HepG2 (cell line): ENCODE results near the gene SEPTIN12. TPM values are rescaled to one million over a fixed set of nuclear protein-coding genes. Genes with fewer than 3 reads are reported as not detected.

Experiments used
- AHR ChIP-seq: IDR thresholded peaks from 2 replicates; pipeline ENCODE4 v1.6.1; 2018; ENCODE audit warnings: missing genetic modification reagents, missing compliant biosample characterization
- ASH2L ChIP-seq: fragments of 300-600, 200-600 bp; sonication (generic); IDR thresholded peaks from 2 replicates; pipeline ENCODE4 v1.7.0; 2017; ENCODE audit warnings: low read depth, mild to moderate bottlenecking, moderate library complexity, mixed read lengths, low read length; ENCODE audit not compliant: insufficient read length
- HOXA5 ChIP-seq: sonication (generic); formaldehyde crosslinking; IDR thresholded peaks from 2 replicates; pipeline ENCODE4 v1.4.0; 2020; ENCODE audit warnings: missing genetic modification reagents
- IRF2 ChIP-seq: IDR thresholded peaks from 2 replicates; pipeline ENCODE4 v1.6.1; 2018; ENCODE audit warnings: missing genetic modification reagents, missing compliant biosample characterization
- KMT2A ChIP-seq: sonication (generic); formaldehyde crosslinking; IDR thresholded peaks from 2 replicates; pipeline ENCODE4 v1.4.0; 2020; ENCODE audit warnings: missing genetic modification reagents
- NFKB2 ChIP-seq: sonication (generic); formaldehyde crosslinking; IDR thresholded peaks from 2 replicates; pipeline ENCODE4 v1.4.0; 2020; ENCODE audit warnings: missing genetic modification reagents, borderline replicate concordance
- RELA ChIP-seq: sonication (generic); formaldehyde crosslinking; IDR thresholded peaks from 2 replicates; pipeline ENCODE4 v1.4.0; 2020; ENCODE audit warnings: missing genetic modification reagents
- SP5 ChIP-seq: IDR thresholded peaks from 2 replicates; pipeline ENCODE4 v1.6.1; 2016; ENCODE audit warnings: low read depth, borderline replicate concordance
- ZFP1 ChIP-seq: IDR thresholded peaks from 2 replicates; pipeline ENCODE4 v1.6.1; 2016
- ZFP41 ChIP-seq: sonication (generic); formaldehyde crosslinking; IDR thresholded peaks from 2 replicates; pipeline ENCODE4 v1.4.0; 2020; ENCODE audit warnings: mild to moderate bottlenecking, missing genetic modification reagents, borderline replicate concordance
- ZNF326 ChIP-seq: sonication (generic); formaldehyde crosslinking; IDR thresholded peaks from 2 replicates; pipeline ENCODE4 v1.4.0; 2020; ENCODE audit warnings: missing genetic modification reagents, borderline replicate concordance
- ZNF510 ChIP-seq: sonication (generic); formaldehyde crosslinking; IDR thresholded peaks from 2 replicates; pipeline ENCODE4 v1.4.0; 2020; ENCODE audit warnings: low read depth, mild to moderate bottlenecking, missing genetic modification reagents
- ZNF547 ChIP-seq: sonication (generic); formaldehyde crosslinking; IDR thresholded peaks from 2 replicates; pipeline ENCODE4 v1.5.1; 2020; ENCODE audit warnings: mild to moderate bottlenecking, missing genetic modification reagents
- ZNF761 ChIP-seq: sonication (generic); formaldehyde crosslinking; conservative IDR thresholded peaks from 2 replicates; pipeline ENCODE4 v1.4.0; 2020; ENCODE audit warnings: mild to moderate bottlenecking, missing genetic modification reagents
- ZNF781 ChIP-seq: sonication (generic); formaldehyde crosslinking; IDR thresholded peaks from 2 replicates; pipeline ENCODE4 v1.5.1; 2020; ENCODE audit warnings: borderline replicate concordance, mild to moderate bottlenecking, missing genetic modification reagents; ENCODE audit errors: not compliant biosample characterization
- ZNF790 ChIP-seq: sonication (generic); formaldehyde crosslinking; IDR thresholded peaks from 2 replicates; pipeline ENCODE4 v1.8.0; 2022; ENCODE audit warnings: missing genetic modification reagents, mild to moderate bottlenecking, borderline replicate concordance
- ZNF83 ChIP-seq: sonication (generic); formaldehyde crosslinking; IDR thresholded peaks from 2 replicates; pipeline ENCODE4 v1.4.0; 2020; ENCODE audit warnings: missing genetic modification reagents, mild to moderate bottlenecking, borderline replicate concordance
- ZSCAN21 ChIP-seq: sonication (generic); formaldehyde crosslinking; IDR thresholded peaks from 2 replicates; pipeline ENCODE4 v1.8.0; 2022; ENCODE audit warnings: mild to moderate bottlenecking, missing genetic modification reagents, moderate library complexity, borderline replicate concordance
- polyA plus RNA-seq, 8 experiments: library from polyadenylated mRNA; depleted of rRNA in 3 of 8; stranded (reverse) in 7 of 8; unstranded in 1 of 8; fragments of >200 nt; fragmentation: Illumina TruSeq in 4 of 8; extraction: Trizol in 4 of 8; gene quantifications; 2 replicates each; pipeline versions ENCODE4 v1.2.1 to v1.2.3, GENCODE V29; 2011 to 2016; ENCODE audit warnings: low read depth in 4 of 8, missing spikeins in 1 of 8, mixed read lengths in 1 of 8; ENCODE audit not compliant: insufficient read depth in 1 of 8
- total RNA-seq, 5 experiments: library from RNA; depleted of rRNA; stranded (reverse); fragments of >200 nt; fragmentation: Illumina TruSeq; extraction: Trizol; gene quantifications; 2 replicates each; pipeline ENCODE4 v1.2.3, GENCODE V29; 2016; ENCODE audit warnings: low read depth in 1 of 5
- TF ChIP-seq, protein P1 (sequence below): sonication (generic); formaldehyde crosslinking; IDR thresholded peaks from 2 replicates; pipeline ENCODE4 v1.4.0; 2020; ENCODE audit warnings: missing genetic modification reagents

Gene SEPTIN12
- total and polyA plus RNA-seq, 2 of the 13 experiments (the other 11 are each of a cell fraction or from before 2014, with no cell fraction given), result 0.22 TPM; not detected in 1

DNA sequence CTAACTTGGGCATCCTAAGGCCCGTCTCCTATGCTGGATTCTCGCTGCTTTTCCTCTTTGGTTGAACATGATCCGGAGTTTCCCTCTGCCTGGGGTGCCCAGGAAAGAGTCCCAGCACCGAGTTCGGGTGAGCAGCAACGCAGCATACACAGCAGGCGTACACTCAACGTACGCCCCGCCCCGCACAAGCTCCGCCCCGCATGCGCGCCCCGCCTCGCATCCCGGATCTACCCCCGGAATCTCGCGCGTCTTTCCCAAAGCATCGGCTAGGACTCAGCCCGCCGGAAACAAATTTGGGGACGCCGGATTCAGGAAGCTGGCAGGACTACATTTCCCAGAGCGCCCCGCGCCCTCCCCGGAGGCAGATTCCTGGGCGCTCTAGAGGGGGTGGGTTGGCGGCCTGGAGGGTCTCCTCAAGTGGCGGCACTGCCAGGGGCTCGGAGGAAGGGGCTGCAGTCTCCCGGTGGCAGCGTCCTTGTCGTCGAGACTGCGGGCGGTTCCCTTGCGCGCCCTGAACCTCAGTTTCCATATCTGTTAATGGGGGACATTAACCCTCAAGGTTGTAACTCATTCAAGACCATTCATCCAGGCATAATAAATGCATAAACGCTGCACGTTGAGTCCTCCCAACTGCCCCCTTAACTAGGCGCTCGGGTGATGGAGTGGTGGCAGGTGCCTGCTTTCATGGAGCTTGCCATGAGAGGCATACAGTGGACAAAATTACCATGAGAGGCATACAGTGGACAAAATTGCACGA, 19.4 kb downstream of the SEPTIN12 start (continued):
- TF ChIP-seq RELA (CRISPR knock-in tag), result 0 out of 2 replicates have a peak, but pooled peaks have one; percentile 26
- TF ChIP-seq ZNF547 (CRISPR knock-in tag), result no peak
- TF ChIP-seq ZNF761 (CRISPR knock-in tag), result peak; percentile 97
- no peak for TF ChIP-seq ZFP1 (CRISPR knock-in tag)
- no peak for TF ChIP-seq ZNF83 (CRISPR knock-in tag)
- TF ChIP-seq ASH2L, result peak; percentile 42
- TF ChIP-seq ZNF326 (CRISPR knock-in tag), result no peak
- TF ChIP-seq NFKB2 (CRISPR knock-in tag), result peak; percentile 53; the same call in 1 of the 2 replicates
- TF ChIP-seq ZSCAN21 (CRISPR knock-in tag), result 0 out of 2 replicates have a peak, but pooled peaks have one; percentile 51
- no peak for TF ChIP-seq ZNF510 (CRISPR knock-in tag)
- peak; percentile 80 for TF ChIP-seq IRF2
- peak; percentile 39 for TF ChIP-seq ZNF781 (CRISPR knock-in tag)
- TF ChIP-seq SP5 (CRISPR knock-in tag), result 0 out of 2 replicates have a peak, but pooled peaks have one; percentile 50
- TF ChIP-seq, protein P1, sequence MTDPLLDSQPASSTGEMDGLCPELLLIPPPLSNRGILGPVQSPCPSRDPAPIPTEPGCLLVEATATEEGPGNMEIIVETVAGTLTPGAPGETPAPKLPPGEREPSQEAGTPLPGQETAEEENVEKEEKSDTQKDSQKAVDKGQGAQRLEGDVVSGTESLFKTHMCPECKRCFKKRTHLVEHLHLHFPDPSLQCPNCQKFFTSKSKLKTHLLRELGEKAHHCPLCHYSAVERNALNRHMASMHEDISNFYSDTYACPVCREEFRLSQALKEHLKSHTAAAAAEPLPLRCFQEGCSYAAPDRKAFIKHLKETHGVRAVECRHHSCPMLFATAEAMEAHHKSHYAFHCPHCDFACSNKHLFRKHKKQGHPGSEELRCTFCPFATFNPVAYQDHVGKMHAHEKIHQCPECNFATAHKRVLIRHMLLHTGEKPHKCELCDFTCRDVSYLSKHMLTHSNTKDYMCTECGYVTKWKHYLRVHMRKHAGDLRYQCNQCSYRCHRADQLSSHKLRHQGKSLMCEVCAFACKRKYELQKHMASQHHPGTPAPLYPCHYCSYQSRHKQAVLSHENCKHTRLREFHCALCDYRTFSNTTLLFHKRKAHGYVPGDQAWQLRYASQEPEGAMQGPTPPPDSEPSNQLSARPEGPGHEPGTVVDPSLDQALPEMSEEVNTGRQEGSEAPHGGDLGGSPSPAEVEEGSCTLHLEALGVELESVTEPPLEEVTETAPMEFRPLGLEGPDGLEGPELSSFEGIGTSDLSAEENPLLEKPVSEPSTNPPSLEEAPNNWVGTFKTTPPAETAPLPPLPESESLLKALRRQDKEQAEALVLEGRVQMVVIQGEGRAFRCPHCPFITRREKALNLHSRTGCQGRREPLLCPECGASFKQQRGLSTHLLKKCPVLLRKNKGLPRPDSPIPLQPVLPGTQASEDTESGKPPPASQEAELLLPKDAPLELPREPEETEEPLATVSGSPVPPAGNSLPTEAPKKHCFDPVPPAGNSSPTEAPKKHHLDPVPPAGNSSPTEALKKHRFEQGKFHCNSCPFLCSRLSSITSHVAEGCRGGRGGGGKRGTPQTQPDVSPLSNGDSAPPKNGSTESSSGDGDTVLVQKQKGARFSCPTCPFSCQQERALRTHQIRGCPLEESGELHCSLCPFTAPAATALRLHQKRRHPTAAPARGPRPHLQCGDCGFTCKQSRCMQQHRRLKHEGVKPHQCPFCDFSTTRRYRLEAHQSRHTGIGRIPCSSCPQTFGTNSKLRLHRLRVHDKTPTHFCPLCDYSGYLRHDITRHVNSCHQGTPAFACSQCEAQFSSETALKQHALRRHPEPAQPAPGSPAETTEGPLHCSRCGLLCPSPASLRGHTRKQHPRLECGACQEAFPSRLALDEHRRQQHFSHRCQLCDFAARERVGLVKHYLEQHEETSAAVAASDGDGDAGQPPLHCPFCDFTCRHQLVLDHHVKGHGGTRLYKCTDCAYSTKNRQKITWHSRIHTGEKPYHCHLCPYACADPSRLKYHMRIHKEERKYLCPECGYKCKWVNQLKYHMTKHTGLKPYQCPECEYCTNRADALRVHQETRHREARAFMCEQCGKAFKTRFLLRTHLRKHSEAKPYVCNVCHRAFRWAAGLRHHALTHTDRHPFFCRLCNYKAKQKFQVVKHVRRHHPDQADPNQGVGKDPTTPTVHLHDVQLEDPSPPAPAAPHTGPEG (CRISPR knock-in tag), result 0 out of 2 replicates have a peak, but pooled peaks have one; percentile 18
- no peak for TF ChIP-seq ZFP41 (CRISPR knock-in tag)
- TF ChIP-seq HOXA5 (CRISPR knock-in tag), result peak; percentile 49
- peak; percentile 34; the same call in 1 of the 2 replicates for TF ChIP-seq KMT2A (CRISPR knock-in tag)
- no peak for TF ChIP-seq ZNF790 (CRISPR knock-in tag)
- TF ChIP-seq AHR (CRISPR knock-in tag), result no peak
